WTC11 (cell line): ENCODE measurements around the gene ABHD1. TPM values are rescaled to one million over a fixed set of nuclear protein-coding genes. Genes with fewer than 3 reads are reported as not detected.

Source experiments
- ATAC-seq: fragments of 200-7000 bp; cut with Tn5 transposase; 2 replicates; pipeline ENCODE4 v1.10.0; 2021; ENCODE audit warnings: mild to moderate bottlenecking, moderate library complexity
- CTCF ChIA-PET: fragments of 300-600 bp; sonication (Branson Sonifier 250); formaldehyde crosslinking; loops from one replicate; lab custom pipeline; 2021; ENCODE audit warnings: antibody characterized with exemption; lab: Charles Lee
- POLR2A ChIA-PET: fragments of 350-600 bp; sonication (Branson Sonifier 250); formaldehyde crosslinking; loops from one replicate; lab custom pipeline; 2021; ENCODE audit warnings: antibody characterized with exemption; lab: Charles Lee
- DNase-seq: peaks from one replicate; pipeline ENCODE4 v3.0.0; 2021; ENCODE audit warnings: low spot score
- H3K27ac Mint-ChIP-seq: 2 replicates; pipeline ENCODE4 v1.8.0; 2021; ENCODE audit warnings: mixed read lengths
- H3K27me3 Mint-ChIP-seq: 2 replicates; pipeline ENCODE4 v1.8.0; 2021; ENCODE audit warnings: low read depth, mild to moderate bottlenecking, moderate library complexity, mixed read lengths
- H3K36me3 Mint-ChIP-seq: 2 replicates; pipeline ENCODE4 v1.8.0; 2021; ENCODE audit warnings: mixed read lengths
- H3K4me1 Mint-ChIP-seq: 2 replicates; pipeline ENCODE4 v1.8.0; 2022; ENCODE audit warnings: mixed read lengths
- H3K4me3 Mint-ChIP-seq: 2 replicates; pipeline ENCODE4 v1.8.0; 2021; ENCODE audit warnings: mild to moderate bottlenecking, moderate library complexity, mixed read lengths
- H3K9me3 Mint-ChIP-seq: 2 replicates; pipeline ENCODE4 v1.8.0; 2021; ENCODE audit warnings: mixed read lengths
- ATF2 ChIP-seq: sonication (generic); formaldehyde crosslinking; IDR thresholded peaks from 2 replicates; pipeline ENCODE4 v1.8.1; 2022; ENCODE audit warnings: low read depth, missing genetic modification reagents, borderline replicate concordance
- ATF6 ChIP-seq: sonication (generic); formaldehyde crosslinking; IDR thresholded peaks from 2 replicates; pipeline ENCODE4 v1.8.1; 2023; ENCODE audit warnings: mild to moderate bottlenecking, missing genetic modification reagents
- CBFB ChIP-seq: sonication (generic); formaldehyde crosslinking; IDR thresholded peaks from 2 replicates; pipeline ENCODE4 v1.8.1; 2022; ENCODE audit warnings: mild to moderate bottlenecking, low read depth, missing genetic modification reagents
- CREM ChIP-seq: sonication (generic); formaldehyde crosslinking; IDR thresholded peaks from 2 replicates; pipeline ENCODE4 v1.8.1; 2022; ENCODE audit warnings: mild to moderate bottlenecking, missing genetic modification reagents, moderate library complexity
- E2F1 ChIP-seq: sonication (generic); formaldehyde crosslinking; IDR thresholded peaks from 2 replicates; pipeline ENCODE4 v1.8.0; 2022; ENCODE audit warnings: mild to moderate bottlenecking, missing genetic modification reagents
- E2F5 ChIP-seq: sonication (generic); formaldehyde crosslinking; IDR thresholded peaks from 2 replicates; pipeline ENCODE4 v1.8.1; 2022; ENCODE audit warnings: mild to moderate bottlenecking, moderate library complexity, missing genetic modification reagents
- ELF4 ChIP-seq: sonication (generic); formaldehyde crosslinking; IDR thresholded peaks from 2 replicates; pipeline ENCODE4 v1.8.1; 2022; ENCODE audit warnings: low read depth, mild to moderate bottlenecking, moderate library complexity, missing genetic modification reagents
- ESRRA ChIP-seq: sonication (generic); formaldehyde crosslinking; IDR thresholded peaks from 2 replicates; pipeline ENCODE4 v1.8.1; 2022; ENCODE audit warnings: mild to moderate bottlenecking, missing genetic modification reagents, borderline replicate concordance
- ETV6 ChIP-seq: sonication (generic); formaldehyde crosslinking; IDR thresholded peaks from 2 replicates; pipeline ENCODE4 v1.8.1; 2022; ENCODE audit warnings: mild to moderate bottlenecking, missing genetic modification reagents
- FOXK1 ChIP-seq: sonication (generic); formaldehyde crosslinking; IDR thresholded peaks from 2 replicates; pipeline ENCODE4 v1.8.0; 2022; ENCODE audit warnings: mild to moderate bottlenecking, moderate library complexity, missing genetic modification reagents
- IRF2 ChIP-seq: sonication (generic); formaldehyde crosslinking; IDR thresholded peaks from 2 replicates; pipeline ENCODE4 v1.8.0; 2022; ENCODE audit warnings: low read depth, missing genetic modification reagents, borderline replicate concordance
- JAZF1 ChIP-seq: fragments of 250-450 bp; sonication (Bioruptor Pico); IDR thresholded peaks from 2 replicates; pipeline ENCODE4 v1.9.0; 2021; ENCODE audit warnings: moderate library complexity, mild to moderate bottlenecking, inconsistent platforms
- MXD4 ChIP-seq: fragments of 250-450 bp; sonication (Bioruptor Pico); IDR thresholded peaks from 2 replicates; pipeline ENCODE4 v1.8.0; 2021; ENCODE audit warnings: mild to moderate bottlenecking, moderate library complexity, borderline replicate concordance
- MYBL2 ChIP-seq: sonication (generic); formaldehyde crosslinking; IDR thresholded peaks from 2 replicates; pipeline ENCODE4 v1.8.1; 2023; ENCODE audit warnings: mild to moderate bottlenecking, moderate library complexity, missing genetic modification reagents
- OVOL2 ChIP-seq: fragments of 250-450 bp; sonication (Bioruptor Pico); IDR thresholded peaks from 2 replicates; pipeline ENCODE4 v1.9.0; 2021; ENCODE audit warnings: mild to moderate bottlenecking, borderline replicate concordance
- TP53 ChIP-seq: sonication (generic); formaldehyde crosslinking; IDR thresholded peaks from 2 replicates; pipeline ENCODE4 v1.8.1; 2023; ENCODE audit warnings: mild to moderate bottlenecking, missing genetic modification reagents
- ZNF138 ChIP-seq: sonication (generic); formaldehyde crosslinking; conservative IDR thresholded peaks from 2 replicates; pipeline ENCODE4 v1.8.1; 2022; ENCODE audit warnings: mild to moderate bottlenecking, moderate library complexity, missing genetic modification reagents
- ZNF281 ChIP-seq: sonication (generic); formaldehyde crosslinking; IDR thresholded peaks from 2 replicates; pipeline ENCODE4 v1.8.0; 2023; ENCODE audit warnings: mild to moderate bottlenecking, missing genetic modification reagents
- ZNF396 ChIP-seq: fragments of 250-450 bp; sonication (Bioruptor Pico); IDR thresholded peaks from 2 replicates; pipeline ENCODE4 v1.8.0; 2021; ENCODE audit warnings: mild to moderate bottlenecking, moderate library complexity, borderline replicate concordance
- ZNF425 ChIP-seq: fragments of 250-450 bp; sonication (Bioruptor Pico); conservative IDR thresholded peaks from 2 replicates; pipeline ENCODE4 v1.9.0; 2021; ENCODE audit warnings: mild to moderate bottlenecking
- ZNF671 ChIP-seq: fragments of 250-450 bp; sonication (Bioruptor Pico); IDR thresholded peaks from 2 replicates; pipeline ENCODE4 v1.8.0; 2021; ENCODE audit warnings: mild to moderate bottlenecking
- total RNA-seq: library from RNA; stranded (reverse); gene quantifications from 3 replicates; pipeline ENCODE4 v1.2.3, GENCODE V29; 2021

Gene ABHD1
- total RNA-seq, 1 experiment from 2014 or later = 0.31 TPM

GRCh38 chr2:27085062-27085672 is 38.4 kb upstream of the ABHD1 start:
- ChIA-PET CTCF (interaction anchor here (0.6 to 6.4 kb wide), 7 partner anchors 12 to 195 kb away, joined by 3 to 50 read pairs (median 4); partner anchors contain the start of genes AGBL5 and OST4), POLR2A (interaction anchor here (0.9 to 2.4 kb wide), 2 partner anchors 13 to 33 kb away, joined by 3 to 9 read pairs; partner anchors contain the start of gene OST4)
- H3K4me3 Mint-ChIP-seq = peak overlapping the region; percentile 70
- DNase-seq = no peak
- peaks cover 27% of the 10 kb centered on the region for H3K4me1 Mint-ChIP-seq
- ATAC-seq = no peak
- TF ChIP-seq E2F5 (CRISPR knock-in tag) (no peak), IRF2 (CRISPR knock-in tag) (no peak), MXD4 (CRISPR knock-in tag) (no peak), ATF6 (CRISPR knock-in tag) (no peak), JAZF1 (CRISPR knock-in tag) (no peak), CBFB (CRISPR knock-in tag) (no peak), ZNF138 (no peak), MYBL2 (CRISPR knock-in tag) (no peak), OVOL2 (no peak), ATF2 (CRISPR knock-in tag) (no peak), FOXK1 (CRISPR knock-in tag) (no peak)
- no peaks in the 10 kb centered on the region for H3K36me3 Mint-ChIP-seq
- no peak overlapping the region for H3K27ac Mint-ChIP-seq
- H3K27me3 Mint-ChIP-seq = peaks cover 23% of the 10 kb centered on the region
- H3K9me3 Mint-ChIP-seq = no peaks in the 10 kb centered on the region

GRCh38 chr2:27085673-27086089 is 37.9 kb upstream of the ABHD1 start:
- peaks cover 26% of the 10 kb centered on the region for H3K4me1 Mint-ChIP-seq
- no peaks in the 10 kb centered on the region for H3K9me3 Mint-ChIP-seq
- peak overlapping the region; percentile 70 for H3K4me3 Mint-ChIP-seq
- ATAC-seq = peak; percentile 3
- H3K27me3 Mint-ChIP-seq = peaks cover 23% of the 10 kb centered on the region
- CTCF ChIA-PET = interaction anchor here (0.6 to 6.4 kb wide), 8 partner anchors 13 to 194 kb away, joined by 3 to 50 read pairs (median 4); partner anchors contain the start of genes AGBL5 and OST4
- H3K27ac Mint-ChIP-seq = no peak overlapping the region
- POLR2A ChIA-PET = interaction anchor here (0.9 to 2.4 kb wide), 3 partner anchors 14 to 35 kb away, joined by 3 to 9 read pairs (median 9); partner anchors contain the start of genes AGBL5 and OST4
- H3K36me3 Mint-ChIP-seq = no peaks in the 10 kb centered on the region
- DNase-seq = peak; percentile 61
- TF ChIP-seq TP53 (CRISPR knock-in tag) = no peak
- TF ChIP-seq ZNF396 = no peak
- peak; percentile 77 for TF ChIP-seq ZNF281
- no peak for TF ChIP-seq ETV6
- no peak for TF ChIP-seq E2F1 (CRISPR knock-in tag)
- TF ChIP-seq ESRRA = no peak
- TF ChIP-seq ZNF425 (CRISPR knock-in tag) = no peak
- no peak for TF ChIP-seq CREM (CRISPR knock-in tag)
- no peak for TF ChIP-seq ZNF671 (CRISPR knock-in tag)
- no peak for TF ChIP-seq ELF4 (CRISPR knock-in tag)
